Stimulated activated memory B cell treated with anti-CD40 and anti-IgM and Interleukin-4, amounts not matched to agents 10 μg/mL and 1 μg/mL and 100 μg/mL, for 72 hours (primary cell): ENCODE measurements around the gene ABCC1.
"Not testable (repeated sequence)": the region's sequence is repeated elsewhere in the genome, so short reads cannot be mapped to it uniquely, and the experiment has no call there.

Source experiments
- ATAC-seq: fragments of 150-1000 bp; cut with Tn5 transposase; 2 replicates; pipeline ENCODE4 v1.10.0; 2021
- H3K27ac Mint-ChIP-seq: one replicate; pipeline ENCODE4 v1.8.0; 2022; ENCODE audit warnings: mild to moderate bottlenecking, mixed read lengths
- H3K27me3 Mint-ChIP-seq: one replicate; pipeline ENCODE4 v1.8.0; 2022; ENCODE audit warnings: mixed read lengths
- H3K36me3 Mint-ChIP-seq: one replicate; pipeline ENCODE4 v1.8.0; 2022; ENCODE audit warnings: mixed read lengths
- H3K4me1 Mint-ChIP-seq: one replicate; pipeline ENCODE4 v1.8.0; 2022; ENCODE audit warnings: mixed read lengths
- H3K4me3 Mint-ChIP-seq: one replicate; pipeline ENCODE4 v1.8.0; 2022; ENCODE audit warnings: mild to moderate bottlenecking, moderate library complexity, mixed read lengths
- H3K9me3 Mint-ChIP-seq: one replicate; pipeline ENCODE4 v1.8.0; 2022; ENCODE audit warnings: mixed read lengths

The ABCC1 gene

DNA sequence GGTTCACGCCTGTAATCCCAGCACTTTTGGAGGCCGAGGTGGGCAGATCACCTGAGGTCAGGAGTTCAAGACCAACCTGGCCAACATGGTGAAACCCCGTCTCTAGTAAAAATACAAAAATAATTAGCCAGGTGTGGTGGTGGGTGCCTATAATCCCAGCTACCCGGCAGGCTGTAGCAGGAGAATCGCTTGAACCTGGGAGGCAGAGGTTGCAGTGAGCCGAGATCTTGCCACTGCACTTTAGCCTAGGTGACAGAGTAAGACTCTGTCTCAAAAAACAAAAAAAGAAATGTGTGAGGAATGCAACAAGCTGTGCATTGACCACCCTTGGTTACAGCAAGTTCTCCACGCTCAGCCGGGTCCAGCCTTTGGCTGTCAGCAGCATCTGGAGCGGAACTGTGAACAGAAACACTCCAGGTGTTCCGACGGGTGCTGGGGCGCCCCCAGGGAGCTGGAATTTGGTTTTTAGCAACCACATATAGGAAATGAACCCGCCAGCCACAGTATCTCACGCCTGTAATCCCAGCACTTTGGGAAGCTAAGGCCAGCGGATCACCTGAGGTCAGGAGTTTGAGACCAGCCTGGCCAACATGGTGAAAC, 198.7 kb downstream of the ABCC1 start:
- H3K27ac Mint-ChIP-seq, result not testable (repeated sequence)

DNA sequence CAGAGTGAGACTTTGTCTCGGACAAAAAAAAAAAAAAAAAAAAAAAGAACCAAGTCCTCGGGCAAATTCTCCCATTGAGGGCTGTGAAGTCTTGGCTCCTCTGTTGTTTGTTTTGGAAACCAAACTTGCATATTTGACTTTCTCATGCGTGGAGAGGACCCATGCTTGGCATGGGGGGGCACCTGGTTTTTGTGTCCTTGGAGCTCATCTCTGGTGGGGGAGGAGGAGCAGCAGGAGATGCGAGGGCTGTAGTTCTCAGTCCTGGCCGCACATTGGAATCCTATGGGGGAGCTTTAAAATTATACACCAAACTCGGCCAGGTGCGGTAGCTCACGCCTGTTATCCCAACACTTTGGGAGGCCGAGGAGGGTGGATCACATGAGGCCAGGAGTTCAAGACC, 199.3 kb downstream of the ABCC1 start:
- Mint-ChIP-seq H3K27me3 (no peaks in the 10 kb centered on the region), H3K4me3 (no peak overlapping the region), H3K36me3 (peaks cover 14% of the 10 kb centered on the region), H3K9me3 (no peaks in the 10 kb centered on the region), H3K27ac (no peak overlapping the region), H3K4me1 (no peaks in the 10 kb centered on the region)
- no peak for ATAC-seq

More for the DNA sequence above, 198.7 kb downstream of the ABCC1 start:
- not testable (repeated sequence) for H3K9me3 Mint-ChIP-seq, H3K27me3 Mint-ChIP-seq, H3K4me3 Mint-ChIP-seq, ATAC-seq, H3K4me1 Mint-ChIP-seq
- peaks cover 16% of the 10 kb centered on the region for H3K36me3 Mint-ChIP-seq

DNA sequence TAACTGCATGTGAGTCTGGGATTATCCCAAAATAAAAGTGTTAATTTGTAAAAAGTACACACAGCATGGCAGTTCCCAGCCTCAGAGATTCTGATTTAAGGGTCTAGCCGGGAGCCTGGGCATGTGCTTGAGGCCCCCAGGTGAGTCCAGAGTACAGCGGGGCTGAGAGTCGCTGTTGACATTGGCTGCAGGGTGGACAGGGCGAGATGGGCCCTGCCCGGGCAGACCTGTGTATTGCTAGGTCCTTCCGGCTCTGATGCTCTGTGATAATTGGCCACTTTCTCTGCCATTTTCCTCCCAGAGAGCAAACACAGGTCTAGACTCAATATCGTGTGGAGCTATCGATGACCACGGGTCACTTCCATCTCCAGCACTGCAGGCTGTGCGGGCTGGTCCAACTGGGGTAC, 200.3 kb downstream of the ABCC1 start:
- H3K27me3 Mint-ChIP-seq, result peaks cover 1% of the 10 kb centered on the region
- no peak overlapping the region for H3K4me3 Mint-ChIP-seq
- H3K9me3 Mint-ChIP-seq, result no peaks in the 10 kb centered on the region
- no peak overlapping the region for H3K27ac Mint-ChIP-seq
- no peaks in the 10 kb centered on the region for H3K4me1 Mint-ChIP-seq
- peaks cover 14% of the 10 kb centered on the region for H3K36me3 Mint-ChIP-seq
- ATAC-seq, result no peak

DNA sequence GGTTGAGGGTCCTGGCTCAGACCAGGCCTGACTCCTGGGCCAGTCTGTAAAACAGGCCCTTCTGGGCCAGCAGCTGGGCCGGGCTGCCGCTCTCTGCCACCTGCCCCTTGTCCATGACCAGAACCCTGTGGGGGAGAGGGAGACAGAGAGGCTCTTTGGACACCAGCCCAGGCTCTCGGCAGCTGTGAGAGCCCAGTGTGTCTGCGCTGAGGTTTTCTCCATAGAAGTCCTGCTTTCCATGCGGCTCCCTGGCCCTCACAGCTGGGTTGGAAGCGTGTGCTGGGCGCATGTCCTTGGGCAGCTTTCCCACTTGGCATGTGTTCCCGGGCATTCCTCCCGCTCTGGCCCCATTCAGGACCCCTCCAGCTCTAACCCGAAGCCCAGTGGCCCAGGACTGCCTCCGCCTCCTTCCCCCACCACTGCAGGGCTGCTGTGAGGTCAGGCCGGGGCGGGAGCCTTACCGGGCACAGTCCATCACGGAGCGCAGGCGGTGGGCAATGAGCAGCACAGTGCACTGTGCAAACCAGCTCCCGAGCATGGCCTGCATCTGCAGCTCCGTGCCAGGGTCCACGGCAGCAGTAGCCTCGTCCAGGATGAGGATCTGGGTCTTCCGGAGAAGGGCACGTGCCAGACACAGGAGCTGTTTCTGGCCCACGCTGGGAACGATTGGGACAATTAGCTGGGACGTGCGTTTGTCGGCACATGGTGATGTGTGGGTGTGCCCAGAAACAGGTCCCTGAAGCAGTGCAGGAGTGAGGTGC, 200.9 kb downstream of the ABCC1 start:
- Mint-ChIP-seq H3K9me3 (peaks cover 4% of the 10 kb centered on the region), H3K27ac (no peak overlapping the region), H3K4me3 (no peak overlapping the region), H3K4me1 (no peaks in the 10 kb centered on the region), H3K36me3 (peaks cover 9% of the 10 kb centered on the region), H3K27me3 (peaks cover 7% of the 10 kb centered on the region)
- ATAC-seq, result peak; percentile 37

DNA sequence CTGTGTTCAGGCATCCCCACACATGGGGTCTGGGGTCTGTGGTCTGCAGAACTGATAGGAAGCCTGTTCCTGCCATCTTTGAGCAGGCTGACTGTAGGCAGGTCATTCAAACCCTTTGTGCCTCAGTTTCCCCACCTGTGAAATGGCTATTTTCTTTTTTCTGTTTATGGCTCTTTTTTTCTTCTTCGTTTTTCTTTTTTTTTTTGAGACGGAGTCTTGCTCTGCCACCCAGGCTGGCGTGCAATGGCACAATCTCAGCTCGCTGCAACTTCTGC, 201.4 kb downstream of the ABCC1 start:
- H3K36me3 Mint-ChIP-seq, result peaks cover 4% of the 10 kb centered on the region
- peaks cover 13% of the 10 kb centered on the region for H3K27me3 Mint-ChIP-seq
- ATAC-seq, result no peak
- no peak overlapping the region for H3K4me3 Mint-ChIP-seq
- peaks cover 7% of the 10 kb centered on the region for H3K9me3 Mint-ChIP-seq
- H3K27ac Mint-ChIP-seq, result no peak overlapping the region
- H3K4me1 Mint-ChIP-seq, result no peaks in the 10 kb centered on the region

DNA sequence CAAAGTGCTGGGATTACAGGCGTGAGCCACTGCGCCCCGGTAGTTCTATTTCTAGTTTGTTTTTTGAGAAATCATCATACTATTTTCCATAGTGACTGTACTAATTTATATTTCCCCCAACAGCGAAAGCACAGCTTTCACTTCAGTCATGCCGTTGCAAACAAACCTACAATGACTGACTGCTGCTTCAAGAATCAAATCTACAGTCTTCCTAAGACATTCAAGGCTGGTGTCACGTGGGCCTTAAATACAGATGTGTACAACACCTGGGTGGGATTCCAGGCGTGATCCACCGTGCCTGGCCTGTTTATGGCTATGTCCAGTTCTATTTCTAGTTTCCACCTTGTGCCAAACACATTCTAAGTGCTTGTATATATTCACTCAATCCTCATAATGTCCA, 201.9 kb downstream of the ABCC1 start:
- no peak for ATAC-seq
- H3K4me3 Mint-ChIP-seq, result no peak overlapping the region
- peaks cover 18% of the 10 kb centered on the region for H3K27me3 Mint-ChIP-seq
- H3K4me1 Mint-ChIP-seq, result no peaks in the 10 kb centered on the region
- H3K27ac Mint-ChIP-seq, result no peak overlapping the region
- no peaks in the 10 kb centered on the region for H3K36me3 Mint-ChIP-seq
- peaks cover 7% of the 10 kb centered on the region for H3K9me3 Mint-ChIP-seq

DNA sequence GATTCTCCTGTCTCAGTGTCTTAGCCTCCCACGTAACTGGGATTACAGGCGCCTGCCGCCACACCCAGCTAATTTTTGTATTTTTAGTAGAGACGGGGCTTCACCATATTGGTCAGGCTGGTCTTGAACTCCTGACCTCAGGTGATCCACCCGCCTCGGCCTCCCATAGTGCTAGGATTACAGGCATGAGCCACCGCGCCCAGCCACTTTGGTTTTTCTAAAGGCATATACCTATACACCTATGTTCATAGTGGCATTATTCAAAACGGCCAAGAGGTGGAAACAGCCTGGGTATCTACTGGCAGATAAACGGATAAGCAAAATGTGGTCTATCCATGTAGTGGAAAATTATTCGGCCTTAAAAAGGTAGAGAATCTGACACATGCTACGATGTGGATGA, 203.6 kb downstream of the ABCC1 start:
- ATAC-seq, H3K4me1 Mint-ChIP-seq, H3K36me3 Mint-ChIP-seq, H3K27ac Mint-ChIP-seq, H3K4me3 Mint-ChIP-seq, H3K9me3 Mint-ChIP-seq: not testable (repeated sequence)
- peaks cover 19% of the 10 kb centered on the region for H3K27me3 Mint-ChIP-seq

DNA sequence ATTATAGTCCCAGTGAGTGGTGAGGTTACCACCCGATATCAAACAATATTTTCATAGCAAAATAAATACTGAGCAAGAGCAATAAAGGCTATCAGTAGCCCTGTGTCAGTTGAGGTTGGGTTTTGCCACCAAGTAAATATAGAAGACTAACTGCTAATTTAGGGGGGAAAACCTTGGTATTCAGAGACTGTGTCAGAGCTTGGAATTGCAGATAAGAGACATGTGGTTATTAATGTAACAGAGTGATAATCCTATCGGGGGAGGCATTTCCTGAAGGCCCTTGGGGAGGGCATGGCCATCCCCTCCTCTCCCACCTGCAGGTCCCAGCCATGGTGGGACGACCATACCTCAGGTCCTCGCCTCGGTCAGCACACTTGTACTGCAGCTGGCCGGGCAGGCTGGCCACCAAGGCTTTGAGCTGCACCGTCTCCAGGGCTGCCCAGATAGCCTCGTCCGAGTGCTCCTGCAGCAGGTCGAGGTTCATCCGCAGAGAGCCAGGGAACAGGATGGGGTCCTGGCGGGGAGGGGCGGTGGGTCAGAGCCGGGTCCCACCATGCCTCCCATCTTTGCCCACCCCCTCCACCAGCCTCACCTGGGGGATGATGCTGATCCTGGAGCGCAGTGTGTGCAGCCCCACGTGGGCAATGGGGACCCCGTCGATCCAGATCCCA, 205.0 kb downstream of the ABCC1 start:
- H3K27me3 Mint-ChIP-seq, result peaks cover 19% of the 10 kb centered on the region
- H3K27ac Mint-ChIP-seq, result no peak overlapping the region
- no peak overlapping the region for H3K4me3 Mint-ChIP-seq
- peak; percentile 20 for ATAC-seq
- no peaks in the 10 kb centered on the region for H3K4me1 Mint-ChIP-seq
- peaks cover 7% of the 10 kb centered on the region for H3K36me3 Mint-ChIP-seq
- H3K9me3 Mint-ChIP-seq, result peaks cover 19% of the 10 kb centered on the region

DNA sequence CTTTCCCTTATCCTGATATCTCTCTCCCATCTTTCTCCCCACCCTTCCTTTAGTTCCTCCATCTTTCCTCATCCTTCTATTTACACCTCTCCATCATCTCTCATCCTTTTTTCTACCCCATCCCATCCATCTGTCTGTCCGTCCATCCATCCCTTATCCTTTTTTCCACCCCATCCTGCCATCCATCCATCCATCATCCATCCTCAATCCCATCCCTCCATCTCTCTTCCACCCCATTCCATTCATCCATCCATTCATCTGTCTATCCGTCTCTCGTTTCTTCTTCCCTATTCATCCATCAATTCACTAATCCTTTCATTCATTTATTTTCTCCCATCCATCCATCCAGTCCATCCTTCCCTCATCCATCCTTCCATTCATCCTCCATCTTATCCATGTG, 205.8 kb downstream of the ABCC1 start:
- H3K9me3 Mint-ChIP-seq, result peaks cover 22% of the 10 kb centered on the region
- peaks cover 19% of the 10 kb centered on the region for H3K27me3 Mint-ChIP-seq
- H3K27ac Mint-ChIP-seq, result no peak overlapping the region
- no peak for ATAC-seq
- H3K36me3 Mint-ChIP-seq, result peaks cover 7% of the 10 kb centered on the region
- no peak overlapping the region for H3K4me3 Mint-ChIP-seq
- H3K4me1 Mint-ChIP-seq, result no peaks in the 10 kb centered on the region

DNA sequence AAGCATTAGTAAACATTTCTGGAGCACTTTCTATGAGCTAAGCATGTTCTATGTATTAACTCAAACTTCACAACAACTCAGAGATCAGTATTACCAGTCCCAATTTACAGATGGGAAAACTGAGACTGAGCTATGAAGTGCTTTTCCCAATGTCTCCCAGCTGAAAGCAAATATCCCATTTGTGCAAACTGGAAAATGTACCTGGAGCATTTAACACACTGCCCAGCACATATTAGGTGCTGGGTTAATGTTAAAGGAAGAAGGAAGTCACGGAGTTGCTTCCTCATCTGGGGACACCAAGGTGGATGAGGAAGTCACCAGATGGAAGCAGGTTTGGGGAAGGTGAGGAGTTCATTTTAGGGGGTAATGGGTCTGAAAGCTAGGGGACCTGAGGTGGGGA, 207.8 kb downstream of the ABCC1 start:
- peaks cover 26% of the 10 kb centered on the region for H3K9me3 Mint-ChIP-seq
- H3K4me3 Mint-ChIP-seq, result no peak overlapping the region
- peaks cover 12% of the 10 kb centered on the region for H3K36me3 Mint-ChIP-seq
- H3K27me3 Mint-ChIP-seq, result peaks cover 32% of the 10 kb centered on the region
- H3K27ac Mint-ChIP-seq, result no peak overlapping the region
- H3K4me1 Mint-ChIP-seq, result no peaks in the 10 kb centered on the region
- no peak for ATAC-seq

DNA sequence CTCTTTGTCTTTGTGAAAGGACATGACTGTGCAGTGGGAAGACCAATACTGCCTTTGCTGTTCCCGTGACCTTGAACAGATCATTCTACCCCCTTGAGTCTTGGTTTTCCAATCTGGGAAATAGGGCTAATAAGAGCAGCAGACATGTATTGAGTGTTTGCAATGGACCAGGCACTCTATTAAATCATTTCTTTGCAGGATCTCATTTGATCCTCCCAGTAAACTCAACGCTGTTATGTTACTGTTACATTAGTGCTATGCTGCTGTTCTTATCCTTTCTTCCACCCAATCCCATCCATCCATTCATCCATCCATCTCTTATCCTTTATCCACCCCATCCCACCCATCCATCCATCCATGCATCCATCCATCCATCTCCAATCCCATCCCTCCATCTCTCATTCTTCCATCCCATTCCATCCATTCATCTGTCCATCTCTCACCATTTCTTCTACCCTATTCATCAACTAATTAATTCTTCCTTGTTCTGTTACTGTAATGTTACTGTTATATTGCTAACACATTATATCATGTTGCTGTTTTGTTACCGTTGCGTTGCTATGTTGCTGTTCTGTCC, 208.8 kb downstream of the ABCC1 start:
- peaks cover 12% of the 10 kb centered on the region for H3K36me3 Mint-ChIP-seq
- H3K9me3 Mint-ChIP-seq, result peaks cover 26% of the 10 kb centered on the region
- no peak overlapping the region for H3K4me3 Mint-ChIP-seq
- H3K27me3 Mint-ChIP-seq, result peaks cover 42% of the 10 kb centered on the region
- H3K27ac Mint-ChIP-seq, result no peak overlapping the region
- no peak for ATAC-seq
- no peaks in the 10 kb centered on the region for H3K4me1 Mint-ChIP-seq

DNA sequence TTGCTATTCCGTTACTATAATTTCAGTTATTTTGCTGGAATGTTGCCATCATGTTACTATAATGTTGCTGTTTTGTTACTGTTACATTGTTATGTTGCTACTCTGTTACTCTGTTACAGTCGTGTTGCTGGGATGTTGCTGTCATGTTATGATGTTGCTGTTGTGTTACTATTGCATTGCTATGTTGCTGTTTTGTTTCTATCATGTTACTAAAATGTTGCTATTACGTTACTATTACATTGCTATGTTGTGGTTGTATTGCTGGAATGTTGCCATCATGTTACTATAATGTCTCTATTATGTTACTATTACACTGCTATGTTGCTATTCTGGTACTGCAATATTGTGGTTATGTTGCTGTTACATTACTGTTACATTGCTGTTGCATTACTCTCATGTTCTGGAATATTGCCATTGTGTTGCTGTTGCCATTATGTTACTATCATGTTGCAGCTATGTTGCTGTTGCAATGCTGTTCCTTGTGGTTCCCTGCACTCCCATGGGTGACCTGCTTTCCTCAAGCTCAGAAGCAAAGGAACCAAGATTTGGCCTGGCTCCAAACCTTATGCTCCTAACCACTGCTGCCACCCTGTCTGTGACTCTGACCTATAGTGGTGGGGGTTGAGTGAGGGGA, 209.4 kb downstream of the ABCC1 start:
- H3K27me3 Mint-ChIP-seq, result peaks cover 46% of the 10 kb centered on the region
- H3K4me1 Mint-ChIP-seq, result no peaks in the 10 kb centered on the region
- H3K27ac Mint-ChIP-seq, result no peak overlapping the region
- peaks cover 26% of the 10 kb centered on the region for H3K9me3 Mint-ChIP-seq
- ATAC-seq, result no peak
- H3K4me3 Mint-ChIP-seq, result no peak overlapping the region
- H3K36me3 Mint-ChIP-seq, result peaks cover 12% of the 10 kb centered on the region

DNA sequence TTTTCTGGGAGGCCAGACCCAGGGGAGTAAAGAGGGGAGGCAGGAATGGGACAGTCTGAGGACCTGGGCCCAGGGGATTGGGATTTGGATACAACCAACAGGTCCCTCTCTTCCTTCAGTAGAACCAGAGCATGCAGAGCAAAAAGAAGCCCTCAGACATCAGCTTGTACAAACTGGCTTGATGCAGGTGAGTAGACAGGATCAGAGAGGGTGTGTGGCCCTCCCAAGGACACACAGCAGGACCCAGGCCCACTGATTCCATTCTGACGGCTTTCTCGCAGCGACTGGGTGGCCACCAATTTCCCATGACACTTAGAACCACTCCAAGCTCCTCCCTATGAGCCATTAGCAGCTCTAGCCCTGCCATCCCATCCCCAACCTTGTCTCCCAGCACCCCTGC, 210.2 kb downstream of the ABCC1 start:
- H3K27me3 Mint-ChIP-seq, result peaks cover 52% of the 10 kb centered on the region
- peaks cover 26% of the 10 kb centered on the region for H3K9me3 Mint-ChIP-seq
- no peak overlapping the region for H3K27ac Mint-ChIP-seq
- ATAC-seq, result no peak
- no peak overlapping the region for H3K4me3 Mint-ChIP-seq
- no peaks in the 10 kb centered on the region for H3K4me1 Mint-ChIP-seq
- H3K36me3 Mint-ChIP-seq, result peaks cover 12% of the 10 kb centered on the region

DNA sequence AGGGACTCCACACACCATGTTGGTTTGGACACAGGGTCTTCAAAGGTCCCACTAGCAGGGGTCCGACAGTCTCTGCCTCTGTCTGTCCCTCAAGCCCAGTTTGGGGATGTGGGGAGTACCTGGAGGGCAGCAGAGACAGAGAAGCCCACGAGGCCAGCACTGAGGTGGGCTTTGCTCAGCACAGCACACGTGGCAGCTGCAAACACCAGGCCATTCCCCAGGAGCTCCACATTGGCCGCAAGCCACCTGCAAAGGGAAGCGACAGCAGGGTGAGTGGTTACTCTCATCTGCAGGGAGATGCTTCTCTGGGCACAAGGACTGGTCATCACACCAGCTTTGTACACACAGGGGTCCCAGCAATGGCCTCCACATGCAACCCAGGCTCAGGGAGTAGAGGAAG, 211.9 kb downstream of the ABCC1 start:
- H3K4me3 Mint-ChIP-seq, result no peak overlapping the region
- ATAC-seq, result no peak
- peaks cover 20% of the 10 kb centered on the region for H3K9me3 Mint-ChIP-seq
- peaks cover 12% of the 10 kb centered on the region for H3K36me3 Mint-ChIP-seq
- no peak overlapping the region for H3K27ac Mint-ChIP-seq
- peaks cover 39% of the 10 kb centered on the region for H3K27me3 Mint-ChIP-seq
- no peaks in the 10 kb centered on the region for H3K4me1 Mint-ChIP-seq

DNA sequence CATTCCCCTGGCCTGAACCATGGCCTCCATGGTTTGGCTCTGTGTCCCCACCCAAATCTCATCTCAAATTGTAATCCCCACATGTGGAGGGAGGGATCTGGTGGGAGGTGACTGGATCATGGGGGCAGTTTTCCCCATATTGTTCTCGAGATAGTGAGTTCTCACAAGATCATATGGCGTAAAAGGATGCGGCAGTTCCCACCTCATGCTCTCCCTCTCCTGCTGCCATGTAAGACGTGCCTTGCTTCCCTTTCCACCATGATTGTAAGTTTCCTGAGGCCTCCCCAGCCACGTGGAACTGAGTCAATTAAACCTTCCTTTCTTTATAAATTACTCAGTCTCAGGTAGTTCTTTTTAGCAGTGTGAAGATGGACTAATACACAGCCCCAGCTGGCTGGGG, 212.4 kb downstream of the ABCC1 start:
- not testable (repeated sequence) for H3K4me1 Mint-ChIP-seq, H3K4me3 Mint-ChIP-seq, ATAC-seq, H3K27ac Mint-ChIP-seq
- peaks cover 20% of the 10 kb centered on the region for H3K9me3 Mint-ChIP-seq
- H3K36me3 Mint-ChIP-seq, result peaks cover 12% of the 10 kb centered on the region
- peaks cover 38% of the 10 kb centered on the region for H3K27me3 Mint-ChIP-seq
